ENCODE results near the gene PIK3R4.

Gene PIK3R4

GRCh38 chr3:130739848-130740247 is 6.8 kb downstream of the PIK3R4 start:
- DNase-seq = no peak

- no peak for DNase-seq
Observed at GRCh38 chr3:130738241-130738640, 8.4 kb downstream of the PIK3R4 start.

GRCh38 chr3:130737622-130738021 is 9.0 kb downstream of the PIK3R4 start:
- no peak for DNase-seq

- DNase-seq = no peak
Observed at GRCh38 chr3:130733236-130733875, 13.3 kb downstream of the PIK3R4 start.

GRCh38 chr3:130732501-130732900 is 14.1 kb downstream of the PIK3R4 start:
- DNase-seq = no peak

- no peak for DNase-seq
Observed at GRCh38 chr3:130731817-130732216, 14.8 kb downstream of the PIK3R4 start.

- no peak for DNase-seq
Observed at GRCh38 chr3:130729154-130729553, 17.5 kb downstream of the PIK3R4 start.

- no peak for DNase-seq
Observed at GRCh38 chr3:130728037-130728436, 18.6 kb downstream of the PIK3R4 start.

- DNase-seq = no peak
Observed at GRCh38 chr3:130725746-130726145, 20.9 kb downstream of the PIK3R4 start.

GRCh38 chr3:130715616-130716015 is 31.0 kb downstream of the PIK3R4 start:
- DNase-seq = no peak

GRCh38 chr3:130712718-130713423 is 33.8 kb downstream of the PIK3R4 start:
- no peak for DNase-seq

- no peak for DNase-seq
Observed at GRCh38 chr3:130711565-130712324, 34.9 kb downstream of the PIK3R4 start.

GRCh38 chr3:130709671-130710070 is 37.0 kb downstream of the PIK3R4 start:
- DNase-seq = no peak

GRCh38 chr3:130707902-130708601 is 38.6 kb downstream of the PIK3R4 start:
- no peak for DNase-seq

GRCh38 chr3:130705501-130705900 is 41.1 kb downstream of the PIK3R4 start:
- no peak for DNase-seq

GRCh38 chr3:130702985-130703384 is 43.6 kb downstream of the PIK3R4 start:
- DNase-seq = no peak

GRCh38 chr3:130700541-130700940 is 46.1 kb downstream of the PIK3R4 start:
- DNase-seq = no peak

GRCh38 chr3:130699765-130700164 is 46.9 kb downstream of the PIK3R4 start:
- no peak for DNase-seq

GRCh38 chr3:130693314-130693713 is 53.3 kb downstream of the PIK3R4 start:
- no peak for DNase-seq

GRCh38 chr3:130692455-130692854 is 54.2 kb downstream of the PIK3R4 start:
- DNase-seq = no peak

- no peak for DNase-seq
Observed at GRCh38 chr3:130688697-130689470, 57.7 kb downstream of the PIK3R4 start.

- DNase-seq = no peak
Observed at GRCh38 chr3:130688015-130688688, 58.5 kb downstream of the PIK3R4 start.
